ENCODE data around the gene GLIPR2. TPM values are rescaled to one million over a fixed set of nuclear protein-coding genes. Genes with fewer than 3 reads are reported as not detected.

The GLIPR2 gene
- total RNA-seq, 1 donor from 2014 or later = 8.9 TPM

DNA sequence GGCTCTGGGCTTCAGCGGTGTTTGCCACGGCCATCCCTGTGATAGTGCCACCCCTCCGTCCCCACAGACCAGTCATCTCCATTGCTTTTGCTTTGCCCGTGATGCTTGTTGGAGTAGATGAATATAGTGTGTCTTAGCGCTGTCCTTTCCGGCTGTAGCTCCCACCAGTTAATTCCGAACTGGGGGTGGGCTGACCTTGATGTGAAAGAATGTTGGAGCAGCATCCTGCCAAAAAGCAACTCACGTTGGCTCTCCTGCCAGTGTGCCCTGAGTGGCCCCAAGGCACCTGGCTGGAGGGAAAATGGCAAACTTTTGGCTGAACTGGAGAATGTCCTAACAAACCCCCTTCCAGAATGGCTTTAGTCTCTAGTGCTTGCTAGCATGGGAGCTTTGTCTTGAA, 74.2 kb downstream of the GLIPR2 start:
- no peak for DNase-seq (ENCODE audit: missing footprints)
- intact Hi-C loops (cut with DNase I) = no loop called here
- ATAC-seq = no peak

GRCh38 chr9:36211510-36211909, 75.0 kb downstream of the GLIPR2 start:
- DNase-seq (ENCODE audit: missing footprints) (no peak), ATAC-seq (no peak)
- intact Hi-C loops (cut with DNase I) = no loop called here

DNA sequence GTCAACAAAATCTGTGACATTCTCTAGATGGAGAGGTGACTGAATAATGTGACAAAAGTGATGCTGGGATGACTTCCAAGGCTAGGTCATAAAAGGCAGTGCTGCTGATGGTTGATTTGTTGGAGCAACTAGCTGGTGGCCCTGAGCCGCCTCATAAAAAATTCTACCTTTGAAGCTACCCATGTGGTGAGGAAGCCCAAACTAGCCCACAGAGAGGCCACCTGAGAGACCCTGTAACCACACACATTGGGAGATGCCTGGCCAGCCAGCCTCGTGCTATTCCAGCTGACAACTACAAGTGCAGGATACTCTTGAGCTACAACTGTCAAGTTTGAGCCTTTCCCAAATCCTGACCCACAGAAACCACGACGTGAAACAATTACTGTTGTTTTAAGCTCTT, 76.9 kb downstream of the GLIPR2 start:
- DNase-seq (ENCODE audit: missing footprints) (no peak), ATAC-seq (no peak)
- intact Hi-C loops (cut with DNase I) = no loop called here

Other genes starting within 250 kb of the GLIPR2 start
- gene HRCT1, start 230.5 kb upstream of the GLIPR2 start, total RNA-seq = 8.1 TPM
- gene SPAAR, start 227.2 kb upstream of the GLIPR2 start, total RNA-seq = 9.6 TPM
- gene OR2S2, start 178.6 kb upstream of the GLIPR2 start, total RNA-seq = not detected
- 5.5 TPM for gene RECK, start 99.8 kb upstream of the GLIPR2 start, total RNA-seq
- gene CCIN, start 32.7 kb downstream of the GLIPR2 start, total RNA-seq = not detected
- 69.4 TPM for gene CLTA, start 54.2 kb downstream of the GLIPR2 start, total RNA-seq
- gene GNE, start 121.7 kb downstream of the GLIPR2 start, total RNA-seq = 10.9 TPM

All from Right ventricle myocardium inferior (tissue), 1 donor.